B cell (primary cell): ENCODE measurements around the gene GOLGA6B. TPM values are rescaled to one million over a fixed set of nuclear protein-coding genes. Genes with fewer than 3 reads are reported as not detected.
"Not testable (repeated sequence)": the region's sequence is repeated elsewhere in the genome, so short reads cannot be mapped to it uniquely, and the experiment has no call there.

ENCODE experiments used
- ATAC-seq: fragments of 200-7000 bp; cut with Tn5 transposase; one replicate; pipeline ENCODE4 v1.10.0; 2021; ENCODE audit warnings: low read depth, mild to moderate bottlenecking, moderate number of reproducible peaks, moderate library complexity
- CTCF ChIA-PET: fragments of 350-600 bp; sonication (Branson Sonifier 250); formaldehyde crosslinking; loops from one replicate; lab custom pipeline; 2021; ENCODE audit warnings: antibody characterized with exemption, inconsistent platforms; lab: Charles Lee
- POLR2A ChIA-PET: fragments of 350-600 bp; sonication (Branson Sonifier 250); formaldehyde crosslinking; loops from one replicate; lab custom pipeline; 2021; ENCODE audit warnings: antibody characterized with exemption; lab: Charles Lee
- DNase-seq: peaks from one replicate; pipeline ENCODE4 v3.0.0; 2013
- H2AFZ ChIP-seq: 2 replicates; pipeline ENCODE4 v1.6.1; 2012; ENCODE audit warnings: mild to moderate bottlenecking, low read depth, low read length; ENCODE audit not compliant: insufficient read depth, poor library complexity, severe bottlenecking
- H3K27ac ChIP-seq, 2 donors: 1 replicate in 1 of 2; 2 replicates in 1 of 2; pipeline ENCODE4 v1.5.1; 2012 to 2013; ENCODE audit warnings: low read length in 2 of 2, mild to moderate bottlenecking in 2 of 2, moderate library complexity in 1 of 2
- H3K27me3 ChIP-seq, 4 experiments: fragments of 200-600 bp in 1 of 4; sonication (generic) in 1 of 4; replicated peaks in 1 of 4; 1 replicate in 2 of 4; 2 replicates in 2 of 4; pipeline versions ENCODE4 v1.6.1 to v1.7.0; 2013 to 2016; ENCODE audit warnings: low read length in 3 of 4, mild to moderate bottlenecking in 2 of 4, mixed read lengths in 1 of 4, moderate library complexity in 1 of 4; ENCODE audit not compliant: insufficient read depth in 4 of 4, control insufficient read depth in 3 of 4; ENCODE audit errors: control extremely low read depth in 1 of 4
- H3K36me3 ChIP-seq, 2 experiments: replicated peaks in 1 of 2; 1 replicate in 1 of 2; 2 replicates in 1 of 2; pipeline versions ENCODE4 v1.6.1 to v1.7.1; 2013; ENCODE audit warnings: low read length in 1 of 2; ENCODE audit not compliant: insufficient read depth in 2 of 2, control insufficient read depth in 1 of 2; ENCODE audit errors: control extremely low read depth in 1 of 2, extremely low read depth in 1 of 2
- H3K4me1 ChIP-seq, 2 donors: fragments of 200-600 bp in 1 of 2; sonication (generic) in 1 of 2; 1 replicate in 1 of 2; 2 replicates in 1 of 2; pipeline versions ENCODE4 v1.5.1 to v1.6.1; 2013 to 2017; ENCODE audit warnings: low read length in 2 of 2; ENCODE audit not compliant: control insufficient read depth in 2 of 2, insufficient read depth in 2 of 2
- H3K4me2 ChIP-seq: replicated peaks from 2 replicates; pipeline ENCODE3; 2012; ENCODE audit warnings: mild to moderate bottlenecking, low read depth, low read length; ENCODE audit not compliant: poor library complexity, severe bottlenecking
- H3K4me3 ChIP-seq, 5 experiments: fragments of 200-600 bp in 1 of 5; sonication (generic) in 1 of 5; 1 replicate in 3 of 5; 2 replicates in 2 of 5; pipeline versions ENCODE4 v1.5.1 to v1.7.0; 2011 to 2016; ENCODE audit warnings: low read length in 4 of 5, mild to moderate bottlenecking in 4 of 5, low read depth in 2 of 5, control low read depth in 1 of 5, moderate library complexity in 1 of 5; ENCODE audit not compliant: insufficient read depth in 1 of 5; ENCODE audit errors: control extremely low read depth in 1 of 5, extremely low read depth in 1 of 5
- H3K79me2 ChIP-seq: fragments of 200-600 bp; sonication (generic); one replicate; pipeline ENCODE4 v1.6.0; 2016; ENCODE audit warnings: low read length; ENCODE audit not compliant: control insufficient read depth, insufficient read depth
- H3K9ac ChIP-seq: fragments of 200-600 bp; sonication (generic); 2 replicates; pipeline ENCODE4 v1.6.1; 2017; ENCODE audit warnings: mild to moderate bottlenecking, low read length, moderate library complexity
- H3K9me3 ChIP-seq, 3 donors: one replicate each; pipeline versions ENCODE4 v1.6.1 to v1.7.1; 2013; ENCODE audit warnings: low read length in 2 of 3; ENCODE audit not compliant: control insufficient read depth in 2 of 3, insufficient read depth in 1 of 3; ENCODE audit errors: control extremely low read depth in 1 of 3
- H4K20me1 ChIP-seq: 2 replicates; pipeline ENCODE4 v1.6.0; 2012; ENCODE audit warnings: mild to moderate bottlenecking, low read length; ENCODE audit not compliant: insufficient read depth, control insufficient read depth, poor library complexity, severe bottlenecking
- H3K27ac Mint-ChIP-seq: one replicate; pipeline ENCODE4 v1.8.0; 2021; ENCODE audit warnings: mixed read lengths
- H3K27me3 Mint-ChIP-seq: one replicate; pipeline ENCODE4 v1.8.0; 2021; ENCODE audit warnings: mixed read lengths
- H3K4me1 Mint-ChIP-seq: one replicate; pipeline ENCODE4 v1.8.0; 2021; ENCODE audit warnings: mixed read lengths
- H3K4me3 Mint-ChIP-seq: one replicate; pipeline ENCODE4 v1.8.0; 2021; ENCODE audit warnings: mixed read lengths
- H3K9me3 Mint-ChIP-seq: one replicate; pipeline ENCODE4 v1.8.0; 2022; ENCODE audit warnings: mixed read lengths; ENCODE audit not compliant: insufficient read depth
- EZH2 ChIP-seq: IDR thresholded peaks from 2 replicates; pipeline ENCODE4 v1.6.1; 2012; ENCODE audit warnings: borderline replicate concordance, low read depth, mild to moderate bottlenecking, moderate library complexity, low read length; ENCODE audit not compliant: insufficient read depth, poor library complexity, severe bottlenecking
- WGBS: methylation state at CpG from one replicate; pipeline ENCODE4 v1.1.5; 2013; ENCODE audit warnings: missing lambda C conversion rate; ENCODE audit not compliant: insufficient coverage; 5-methylcytosine and 5-hydroxymethylcytosine counted together
- intact Hi-C: fragments of 100-400 bp; cut with micrococcal nuclease; formaldehyde crosslinking; loops from one replicate; pipeline ENCODE4 v1.10.0; 2022
- polyA plus RNA-seq: library from polyadenylated mRNA; depleted of rRNA; stranded (reverse); fragments of >200 nt; gene quantifications from 2 replicates; pipeline ENCODE4 v1.2.3, GENCODE V29; 2012
- total RNA-seq, 2 donors: library from RNA; stranded (reverse); fragments of 120-200 nt in 1 of 2; gene quantifications; 1 replicate in 1 of 2; 2 replicates in 1 of 2; pipeline versions ENCODE4 v1.2.3 to v1.2.4, GENCODE V29; 2013 to 2022
- TF ChIP-seq, protein P1 (sequence below): fragments of 200-600 bp; IDR thresholded peaks from one replicate; pipeline ENCODE4 v1.8.0; 2022; ENCODE audit warnings: antibody characterized with exemption, mild to moderate bottlenecking

GOLGA6B gene
- total and polyA plus RNA-seq, 2 donors (not counting 1 experiment from before 2014, with no cell fraction given): 0.06 TPM; not detected in 1

DNA sequence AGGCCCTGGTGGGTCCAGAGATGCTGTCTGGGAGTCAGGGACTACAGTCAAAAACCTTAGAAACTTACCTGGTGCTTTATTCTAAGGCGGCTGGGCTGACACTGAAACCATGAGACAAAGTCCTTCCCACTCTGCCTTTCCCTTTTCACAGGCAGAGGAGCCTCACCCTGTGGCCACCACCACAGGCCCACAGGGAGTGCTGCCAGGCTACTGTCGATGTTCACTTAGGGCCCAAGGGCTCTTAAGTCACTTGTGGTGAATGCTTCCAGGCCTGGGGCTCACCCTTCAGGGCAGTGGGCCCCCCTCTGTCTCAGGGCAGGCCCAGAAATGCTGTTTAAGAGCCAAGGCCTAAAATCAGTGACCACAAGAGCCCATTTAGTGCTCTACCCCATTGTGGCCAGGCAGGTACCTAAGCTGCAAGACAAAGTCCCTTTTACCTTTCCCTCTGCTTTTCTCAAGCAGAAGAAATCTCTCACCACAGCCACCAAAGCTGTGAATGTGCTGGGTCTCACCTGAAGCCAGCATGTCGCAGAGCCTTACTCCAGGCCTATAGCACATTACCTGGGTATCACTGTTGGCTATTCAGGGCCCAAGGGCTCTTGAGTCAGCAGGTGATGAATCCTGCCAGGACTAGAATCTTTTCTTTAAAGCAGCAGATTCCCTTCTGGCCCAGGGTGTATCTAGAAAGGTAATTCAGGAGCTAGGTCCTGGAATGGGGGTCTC is 39.5 kb upstream of the GOLGA6B start:
- Mint-ChIP-seq H3K9me3 (no peaks in the 10 kb centered on the region), H3K4me1 (no peaks in the 10 kb centered on the region), H3K27ac (no peak overlapping the region), H3K27me3 (no peaks in the 10 kb centered on the region), H3K4me3 (no peak overlapping the region)
- ChIA-PET CTCF (interaction anchor here (1.0 kb wide), 1 partner anchor 15 kb away, joined by 3 read pairs; no protein-coding TSS in a partner anchor), POLR2A (no interaction called here)
- Histone ChIP-seq H3K36me3 (no peaks in the 10 kb centered on the region), H3K27me3 (no peaks in the 10 kb centered on the region), H3K4me1 (no peaks in the 10 kb centered on the region), H3K27ac (no peak overlapping the region), H3K9ac (no peak overlapping the region), H4K20me1 (no peaks in the 10 kb centered on the region), H3K79me2 (no peaks in the 10 kb centered on the region), H3K4me3 (no peak overlapping the region), H3K9me3 (no peaks in the 10 kb centered on the region), H2AFZ (no peak overlapping the region), H3K4me2 (no peak overlapping the region)
- DNase-seq: no peak
- no peak for ATAC-seq
- 89% methylated on average over 3 of the region's 3 CpGs for WGBS
- TF ChIP-seq, protein P1, sequence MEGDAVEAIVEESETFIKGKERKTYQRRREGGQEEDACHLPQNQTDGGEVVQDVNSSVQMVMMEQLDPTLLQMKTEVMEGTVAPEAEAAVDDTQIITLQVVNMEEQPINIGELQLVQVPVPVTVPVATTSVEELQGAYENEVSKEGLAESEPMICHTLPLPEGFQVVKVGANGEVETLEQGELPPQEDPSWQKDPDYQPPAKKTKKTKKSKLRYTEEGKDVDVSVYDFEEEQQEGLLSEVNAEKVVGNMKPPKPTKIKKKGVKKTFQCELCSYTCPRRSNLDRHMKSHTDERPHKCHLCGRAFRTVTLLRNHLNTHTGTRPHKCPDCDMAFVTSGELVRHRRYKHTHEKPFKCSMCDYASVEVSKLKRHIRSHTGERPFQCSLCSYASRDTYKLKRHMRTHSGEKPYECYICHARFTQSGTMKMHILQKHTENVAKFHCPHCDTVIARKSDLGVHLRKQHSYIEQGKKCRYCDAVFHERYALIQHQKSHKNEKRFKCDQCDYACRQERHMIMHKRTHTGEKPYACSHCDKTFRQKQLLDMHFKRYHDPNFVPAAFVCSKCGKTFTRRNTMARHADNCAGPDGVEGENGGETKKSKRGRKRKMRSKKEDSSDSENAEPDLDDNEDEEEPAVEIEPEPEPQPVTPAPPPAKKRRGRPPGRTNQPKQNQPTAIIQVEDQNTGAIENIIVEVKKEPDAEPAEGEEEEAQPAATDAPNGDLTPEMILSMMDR: no peak
- TF ChIP-seq EZH2: no peak
- intact Hi-C loops: no loop called here

DNA sequence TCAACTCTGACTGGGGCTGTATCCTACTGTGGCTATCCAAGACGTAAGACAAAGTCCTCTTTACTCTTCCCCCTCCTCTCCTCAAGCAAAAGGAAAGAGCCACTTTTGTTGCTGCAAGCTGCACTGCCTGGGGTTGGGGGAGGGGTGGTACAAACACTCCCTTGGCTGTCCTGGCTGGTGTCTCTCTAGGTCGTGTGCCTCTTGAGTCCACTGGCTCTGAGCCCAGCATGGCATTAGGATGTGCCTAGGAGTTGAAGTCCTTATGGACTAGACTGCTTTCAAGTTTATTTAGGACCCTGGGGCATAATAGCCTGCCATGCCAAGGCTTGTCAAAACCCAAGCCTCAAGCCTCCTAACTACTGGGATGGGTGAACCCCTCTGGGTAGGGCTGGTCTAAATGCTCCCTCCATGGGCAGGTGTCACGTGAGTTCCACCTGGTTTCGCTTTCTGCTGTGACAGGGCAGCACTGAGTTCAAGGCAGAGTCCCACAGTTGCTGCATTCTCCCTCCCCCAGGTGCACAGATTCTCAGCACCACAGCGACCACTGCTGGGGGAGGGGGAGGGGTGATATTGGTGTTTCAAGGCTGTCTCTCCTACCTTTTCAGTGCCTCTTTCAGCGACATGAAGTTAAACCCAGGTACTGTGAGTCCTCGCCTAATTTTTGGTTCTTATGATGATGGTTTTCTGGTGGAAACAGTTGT is 38.8 kb upstream of the GOLGA6B start:
- H3K4me3 ChIP-seq, intact Hi-C loops, ATAC-seq, H3K79me2 ChIP-seq, H3K27me3 ChIP-seq, H4K20me1 ChIP-seq, H3K9me3 ChIP-seq, CTCF ChIA-PET, DNase-seq, H3K4me2 ChIP-seq, H3K27me3 Mint-ChIP-seq, H3K9ac ChIP-seq, H2AFZ ChIP-seq, H3K36me3 ChIP-seq, POLR2A ChIA-PET, H3K27ac ChIP-seq, H3K4me1 ChIP-seq, H3K27ac Mint-ChIP-seq, H3K4me1 Mint-ChIP-seq, H3K9me3 Mint-ChIP-seq, H3K4me3 Mint-ChIP-seq: not testable (repeated sequence)
- WGBS: 0% methylated on average over 1 of the region's 7 CpGs
